HepG2 (cell line): ENCODE results near the gene GPR17.

Experiments used
- EZH2 ChIP-seq: conservative IDR thresholded peaks from 2 replicates; pipeline ENCODE4 v1.6.1; 2012; ENCODE audit warnings: mild to moderate bottlenecking, low read depth, low read length, moderate library complexity
- TAF1 ChIP-seq: sonication (generic); formaldehyde crosslinking; IDR thresholded peaks from 2 replicates; pipeline ENCODE4 v1.4.0; 2020; ENCODE audit warnings: missing genetic modification reagents

DNA sequence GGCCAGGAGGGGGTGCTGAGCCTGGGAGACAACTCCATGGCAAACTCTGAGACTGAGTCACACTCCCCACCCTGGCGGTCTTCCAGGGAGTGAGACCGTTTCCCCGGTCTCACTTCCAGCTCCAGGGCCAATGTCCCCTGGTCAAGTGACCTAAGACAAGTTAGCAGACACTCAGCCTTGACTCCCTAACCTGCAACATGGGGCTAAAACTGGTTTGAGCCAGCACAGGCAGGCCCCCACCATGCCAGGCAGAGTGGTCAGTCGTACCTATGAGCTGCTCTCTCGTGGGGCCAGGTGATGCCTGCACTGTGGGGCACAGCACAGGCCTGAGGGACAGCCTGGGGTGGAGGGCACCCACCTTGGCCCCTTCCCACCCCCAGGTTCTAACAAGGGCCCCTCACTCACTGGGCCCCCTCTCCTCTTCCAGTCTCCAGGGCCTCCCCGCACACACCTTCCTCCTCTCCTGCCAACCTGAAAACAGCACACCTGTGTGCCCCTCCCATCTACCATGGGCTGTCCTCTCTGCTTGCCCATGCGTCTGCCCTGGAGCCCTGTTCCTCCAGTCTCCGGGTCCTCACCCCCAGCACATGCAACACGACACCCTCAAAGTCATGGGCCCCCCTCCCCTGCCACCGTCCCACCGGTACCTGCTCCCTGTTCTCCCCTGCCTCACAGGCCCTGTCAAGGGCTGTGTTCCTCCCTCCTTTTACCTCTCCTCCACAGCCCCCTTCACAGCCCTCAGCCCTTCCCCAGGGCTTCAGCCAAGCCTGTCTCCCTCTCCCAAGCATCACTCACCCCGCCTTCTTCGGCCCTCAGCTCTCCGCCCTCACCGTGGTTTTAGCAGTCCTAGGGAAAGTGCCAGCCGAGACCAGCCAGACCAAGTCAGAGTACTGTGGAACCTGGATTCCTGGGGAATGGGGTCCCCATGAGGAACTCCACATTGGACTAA is 1.6 kb downstream of the GPR17 start:
- no peak for TF ChIP-seq EZH2
- TF ChIP-seq TAF1 (CRISPR knock-in tag) = no peak
